ENCODE results near the gene TMEM144. TPM values are rescaled to one million over a fixed set of nuclear protein-coding genes. Genes with fewer than 3 reads are reported as not detected.
A peak's percentile ranks its signal among the peaks of the same experiment; 100 is the strongest.

The TMEM144 gene
- total RNA-seq, 1 donor from 2014 or later: 7.6 TPM

DNA sequence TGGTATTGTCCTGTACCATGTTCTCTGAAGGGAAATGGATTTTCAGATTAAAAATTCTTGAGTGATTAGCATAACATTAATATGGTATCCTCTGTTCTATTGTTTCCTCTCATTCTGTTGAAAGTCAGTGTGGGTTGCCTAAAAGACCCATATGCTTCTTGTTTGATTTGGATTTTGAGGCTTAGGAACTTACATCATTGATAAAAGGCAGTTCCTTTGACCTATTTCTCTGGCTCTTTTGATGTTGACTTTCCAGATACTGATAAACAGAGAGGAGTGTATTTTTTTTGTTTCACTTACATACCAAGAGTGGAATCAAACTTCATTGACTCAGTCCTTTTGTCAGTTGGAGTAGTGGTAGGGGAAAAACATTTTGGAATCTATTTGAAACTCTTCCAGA is 32.8 kb downstream of the TMEM144 start:
- no peaks in the 10 kb centered on the region for H3K4me1 ChIP-seq (ENCODE audit: insufficient read depth, low read length)
- no peaks in the 10 kb centered on the region for H3K79me2 ChIP-seq (ENCODE audit: insufficient read depth, low read length)
- TF ChIP-seq, protein P1, sequence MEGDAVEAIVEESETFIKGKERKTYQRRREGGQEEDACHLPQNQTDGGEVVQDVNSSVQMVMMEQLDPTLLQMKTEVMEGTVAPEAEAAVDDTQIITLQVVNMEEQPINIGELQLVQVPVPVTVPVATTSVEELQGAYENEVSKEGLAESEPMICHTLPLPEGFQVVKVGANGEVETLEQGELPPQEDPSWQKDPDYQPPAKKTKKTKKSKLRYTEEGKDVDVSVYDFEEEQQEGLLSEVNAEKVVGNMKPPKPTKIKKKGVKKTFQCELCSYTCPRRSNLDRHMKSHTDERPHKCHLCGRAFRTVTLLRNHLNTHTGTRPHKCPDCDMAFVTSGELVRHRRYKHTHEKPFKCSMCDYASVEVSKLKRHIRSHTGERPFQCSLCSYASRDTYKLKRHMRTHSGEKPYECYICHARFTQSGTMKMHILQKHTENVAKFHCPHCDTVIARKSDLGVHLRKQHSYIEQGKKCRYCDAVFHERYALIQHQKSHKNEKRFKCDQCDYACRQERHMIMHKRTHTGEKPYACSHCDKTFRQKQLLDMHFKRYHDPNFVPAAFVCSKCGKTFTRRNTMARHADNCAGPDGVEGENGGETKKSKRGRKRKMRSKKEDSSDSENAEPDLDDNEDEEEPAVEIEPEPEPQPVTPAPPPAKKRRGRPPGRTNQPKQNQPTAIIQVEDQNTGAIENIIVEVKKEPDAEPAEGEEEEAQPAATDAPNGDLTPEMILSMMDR (IDR thresholded peaks at IDR 0.05; ENCODE audit: insufficient read depth, low read depth, low read length): no peak
- no peak for TF ChIP-seq EZH2 (IDR thresholded peaks at IDR 0.05; ENCODE audit: insufficient read depth, low read length)
- no peaks in the 10 kb centered on the region for H3K27me3 ChIP-seq (ENCODE audit: insufficient read depth, low read length)
- H3K4me3 ChIP-seq (ENCODE audit: insufficient read depth, low read depth, low read length): no peak overlapping the region
- no peak for FAIRE-seq
- Mint-ChIP-seq H3K9me3 (ENCODE audit: unreplicated experiment) (no peaks in the 10 kb centered on the region), H3K4me1 (ENCODE audit: low read depth, unreplicated experiment) (no peaks in the 10 kb centered on the region), H3K27ac (ENCODE audit: unreplicated experiment) (no peak overlapping the region), H3K4me3 (ENCODE audit: unreplicated experiment) (no peak overlapping the region), H3K27me3 (ENCODE audit: low read depth, unreplicated experiment) (no peaks in the 10 kb centered on the region), H3K36me3 (ENCODE audit: low read depth, unreplicated experiment) (no peaks in the 10 kb centered on the region)
- H3K9me3 ChIP-seq (ENCODE audit: insufficient read depth, low read depth, low read length): no peaks in the 10 kb centered on the region
- H4K20me1 ChIP-seq (ENCODE audit: insufficient read depth, low read length): no peaks in the 10 kb centered on the region
- no peak overlapping the region for H3K4me2 ChIP-seq (ENCODE audit: low read length)
- H3K27ac ChIP-seq (ENCODE audit: low read depth, low read length): no peak overlapping the region
- H3K36me3 ChIP-seq (ENCODE audit: insufficient read depth, low read length): no peaks in the 10 kb centered on the region
- DNase-seq (ENCODE audit: low read depth): no peak
- no peak overlapping the region for H2AFZ ChIP-seq (ENCODE audit: low read depth, low read length)
- no peak overlapping the region for H3K9ac ChIP-seq (ENCODE audit: low read length)

DNA sequence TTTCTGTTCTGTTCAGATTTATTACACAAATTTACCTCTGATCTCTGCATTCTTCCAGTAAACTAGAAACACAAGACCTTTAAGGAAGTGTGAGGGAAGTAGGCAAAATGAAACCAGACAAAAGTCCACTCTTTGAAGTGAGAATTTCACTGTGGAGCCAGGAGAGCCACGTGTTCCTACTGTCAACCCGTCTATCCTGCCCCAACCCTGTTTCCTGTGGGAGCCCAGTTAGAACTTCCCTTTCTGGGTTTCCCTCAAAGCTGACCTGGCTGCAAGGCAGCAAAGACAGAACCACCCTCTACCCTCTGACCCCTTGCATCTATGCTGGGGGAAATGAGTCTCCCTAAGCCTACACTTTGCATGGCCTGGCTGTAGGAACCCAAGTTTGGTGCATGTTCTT is 40.0 kb downstream of the TMEM144 start:
- Histone ChIP-seq H3K9ac (ENCODE audit: low read length) (no peak overlapping the region), H3K9me3 (ENCODE audit: insufficient read depth, low read depth, low read length) (no peaks in the 10 kb centered on the region), H3K27me3 (ENCODE audit: insufficient read depth, low read length) (no peaks in the 10 kb centered on the region), H4K20me1 (ENCODE audit: insufficient read depth, low read length) (no peaks in the 10 kb centered on the region), H3K4me2 (ENCODE audit: low read length) (no peak overlapping the region), H2AFZ (ENCODE audit: low read depth, low read length) (no peak overlapping the region), H3K36me3 (ENCODE audit: insufficient read depth, low read length) (no peaks in the 10 kb centered on the region), H3K4me1 (ENCODE audit: insufficient read depth, low read length) (no peaks in the 10 kb centered on the region), H3K4me3 (ENCODE audit: insufficient read depth, low read depth, low read length) (no peak overlapping the region), H3K79me2 (ENCODE audit: insufficient read depth, low read length) (no peaks in the 10 kb centered on the region), H3K27ac (ENCODE audit: low read depth, low read length) (no peak overlapping the region)
- no peak for DNase-seq (ENCODE audit: low read depth)
- Mint-ChIP-seq H3K27me3 (ENCODE audit: low read depth, unreplicated experiment) (no peaks in the 10 kb centered on the region), H3K9me3 (ENCODE audit: unreplicated experiment) (no peaks in the 10 kb centered on the region), H3K4me1 (ENCODE audit: low read depth, unreplicated experiment) (peaks cover 2% of the 10 kb centered on the region), H3K36me3 (ENCODE audit: low read depth, unreplicated experiment) (no peaks in the 10 kb centered on the region), H3K27ac (ENCODE audit: unreplicated experiment) (no peak overlapping the region), H3K4me3 (ENCODE audit: unreplicated experiment) (no peak overlapping the region)
- FAIRE-seq: no peak
- TF ChIP-seq, protein P1 (IDR thresholded peaks at IDR 0.05; ENCODE audit: insufficient read depth, low read depth, low read length): no peak
- no peak for TF ChIP-seq EZH2 (IDR thresholded peaks at IDR 0.05; ENCODE audit: insufficient read depth, low read length)

DNA sequence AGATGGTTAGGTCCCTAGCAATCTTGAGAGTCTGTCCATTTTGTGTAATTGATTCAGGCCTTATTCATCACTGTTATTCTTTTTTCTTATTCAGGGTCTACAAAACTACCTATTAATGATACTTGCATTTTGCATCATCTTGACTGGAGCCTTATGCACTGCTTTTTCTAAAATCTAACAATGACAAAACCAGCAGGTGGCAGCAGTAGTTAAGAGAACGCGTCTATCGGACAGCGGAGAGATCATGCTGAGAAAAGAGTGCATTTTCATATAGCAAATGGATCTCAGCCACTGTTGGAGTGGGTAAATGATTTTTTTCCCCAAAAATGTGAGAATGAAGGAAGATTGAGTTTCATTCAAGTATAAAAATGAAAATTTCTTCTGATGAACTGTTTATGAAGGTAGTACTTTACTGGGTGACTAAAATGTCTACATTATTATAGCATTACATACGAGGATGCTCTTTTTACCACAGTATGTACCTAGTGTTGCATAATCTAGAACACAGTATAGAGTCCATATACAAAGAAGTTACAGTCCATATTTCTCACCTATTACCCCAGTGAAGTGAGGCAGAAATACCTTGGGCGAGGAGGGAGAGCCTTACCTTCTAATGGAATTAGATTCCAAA is 43.2 kb downstream of the TMEM144 start:
- DNase-seq (ENCODE audit: low read depth) (peak; percentile 23), FAIRE-seq (peak; percentile 75)

More for the DNA sequence above, 43.2 kb downstream of the TMEM144 start:
- Mint-ChIP-seq H3K27ac (ENCODE audit: unreplicated experiment) (no peak overlapping the region), H3K9me3 (ENCODE audit: unreplicated experiment) (no peaks in the 10 kb centered on the region), H3K27me3 (ENCODE audit: low read depth, unreplicated experiment) (no peaks in the 10 kb centered on the region), H3K36me3 (ENCODE audit: low read depth, unreplicated experiment) (no peaks in the 10 kb centered on the region), H3K4me3 (ENCODE audit: unreplicated experiment) (no peak overlapping the region), H3K4me1 (ENCODE audit: low read depth, unreplicated experiment) (peaks cover 2% of the 10 kb centered on the region)
- Histone ChIP-seq H3K27ac (ENCODE audit: low read depth, low read length) (no peak overlapping the region), H3K4me2 (ENCODE audit: low read length) (no peak overlapping the region), H3K9ac (ENCODE audit: low read length) (no peak overlapping the region), H3K79me2 (ENCODE audit: insufficient read depth, low read length) (no peaks in the 10 kb centered on the region), H3K9me3 (ENCODE audit: insufficient read depth, low read depth, low read length) (no peaks in the 10 kb centered on the region), H3K4me3 (ENCODE audit: insufficient read depth, low read depth, low read length) (no peak overlapping the region), H3K36me3 (ENCODE audit: insufficient read depth, low read length) (no peaks in the 10 kb centered on the region), H3K4me1 (ENCODE audit: insufficient read depth, low read length) (no peaks in the 10 kb centered on the region), H3K27me3 (ENCODE audit: insufficient read depth, low read length) (no peaks in the 10 kb centered on the region), H4K20me1 (ENCODE audit: insufficient read depth, low read length) (no peaks in the 10 kb centered on the region), H2AFZ (ENCODE audit: low read depth, low read length) (peak overlapping the region; percentile 8)
- TF ChIP-seq, protein P1 (IDR thresholded peaks at IDR 0.05; ENCODE audit: insufficient read depth, low read depth, low read length): peak; percentile 78
- no peak for TF ChIP-seq EZH2 (IDR thresholded peaks at IDR 0.05; ENCODE audit: insufficient read depth, low read length)
